ENCODE measurements around the gene IL27RA.
"Not testable (repeated sequence)": the region's sequence is repeated elsewhere in the genome, so short reads cannot be mapped to it uniquely, and the experiment has no call there.

IL27RA gene

GRCh38 chr19:14028901-14029300 lies 2.7 kb upstream of the IL27RA start:
- ChIA-PET POLR2A (interaction anchor here (0.6 kb wide), 1 partner anchor 139 kb away, joined by 5 read pairs; no protein-coding TSS in a partner anchor), CTCF (no interaction called here)
- Histone ChIP-seq H3K27me3 (replicated peaks in 2 of 5; ENCODE audit: control insufficient read depth in 4 of 5, insufficient read depth in 5 of 5, low read length in 4 of 5) (no peaks in the 10 kb centered on the region), H3K9me3 (ENCODE audit: control extremely low read depth in 1 of 5, control insufficient read depth in 4 of 5, insufficient read depth in 2 of 5, low read depth in 1 of 5, low read length in 4 of 5) (no peaks in the 10 kb centered on the region), H3K4me1 (ENCODE audit: control extremely low read depth in 1 of 4, control insufficient read depth in 4 of 4, insufficient read depth in 4 of 4, low read length in 3 of 4) (peaks cover 0 to 17% (median 10%) of the 10 kb centered on the region in 4 experiments), H3K27ac (ENCODE audit: insufficient read depth in 1 of 2, low read depth in 1 of 2, low read length in 2 of 2, poor library complexity in 1 of 2, severe bottlenecking in 2 of 2) (no peak overlapping the region), H3K36me3 (ENCODE audit: control insufficient read depth in 4 of 4, insufficient read depth in 4 of 4, low read length in 3 of 4) (peaks cover 0 to 2% (median under 1%) of the 10 kb centered on the region in 4 experiments), H3K4me3 (ENCODE audit: control insufficient read depth in 1 of 7, extremely low read depth in 1 of 7, insufficient read depth in 4 of 7, low read depth in 2 of 7, low read length in 6 of 7) (no peak overlapping the region)
- no peak for DNase-seq
- WGBS (ENCODE audit: insufficient coverage), result 97% methylated on average over 3 of the region's 4 CpGs

- POLR2A ChIA-PET, result interaction anchor here (0.6 to 1.5 kb wide), 9 partner anchors 10 to 159 kb away, joined by 3 to 7 read pairs (median 3); partner anchors contain the start of gene RFX1
Observed at GRCh38 chr19:14030997-14031718, 404 bp upstream of the IL27RA start.

GRCh38 chr19:14033946-14034345 lies 2.4 kb downstream of the IL27RA start:
- H3K4me3 ChIP-seq (ENCODE audit: control insufficient read depth in 1 of 7, extremely low read depth in 1 of 7, insufficient read depth in 4 of 7, low read depth in 2 of 7, low read length in 6 of 7), result no peak overlapping the region
- DNase-seq, result no peak
- ChIA-PET CTCF (interaction anchor here (1.1 to 3.1 kb wide), 3 partner anchors 10 to 25 kb away, joined by 4 to 8 read pairs (median 4); no protein-coding TSS in a partner anchor), POLR2A (no interaction called here)
- H3K4me1 ChIP-seq (ENCODE audit: control extremely low read depth in 1 of 4, control insufficient read depth in 4 of 4, insufficient read depth in 4 of 4, low read length in 3 of 4), result peaks cover 0 to 14% (median 9%) of the 10 kb centered on the region in 4 experiments
- no peaks in the 10 kb centered on the region for H3K27me3 ChIP-seq (replicated peaks in 2 of 5; ENCODE audit: control insufficient read depth in 4 of 5, insufficient read depth in 5 of 5, low read length in 4 of 5)
- peaks cover 0 to 11% (median 5%) of the 10 kb centered on the region in 4 experiments for H3K36me3 ChIP-seq (ENCODE audit: control insufficient read depth in 4 of 4, insufficient read depth in 4 of 4, low read length in 3 of 4)
- 100% methylated on average over 1 of the region's 2 CpGs for WGBS (ENCODE audit: insufficient coverage)
- H3K9me3 ChIP-seq (ENCODE audit: control extremely low read depth in 1 of 5, control insufficient read depth in 4 of 5, insufficient read depth in 2 of 5, low read depth in 1 of 5, low read length in 4 of 5), result no peaks in the 10 kb centered on the region
- no peak overlapping the region for H3K27ac ChIP-seq (ENCODE audit: insufficient read depth in 1 of 2, low read depth in 1 of 2, low read length in 2 of 2, poor library complexity in 1 of 2, severe bottlenecking in 2 of 2)

More at GRCh38 chr19:14030997-14031718, 404 bp upstream of the IL27RA start:
- Histone ChIP-seq H3K4me3 (ENCODE audit: control insufficient read depth in 1 of 7, extremely low read depth in 1 of 7, insufficient read depth in 4 of 7, low read depth in 2 of 7, low read length in 6 of 7) (peak overlapping the region; percentile 27 to 89 (median 84)), H3K27ac (ENCODE audit: insufficient read depth in 1 of 2, low read depth in 1 of 2, low read length in 2 of 2, poor library complexity in 1 of 2, severe bottlenecking in 2 of 2) (peak overlapping the region in 1 of 2 experiments; percentile 85), H3K27me3 (replicated peaks in 2 of 5; ENCODE audit: control insufficient read depth in 4 of 5, insufficient read depth in 5 of 5, low read length in 4 of 5) (no peaks in the 10 kb centered on the region), H3K4me1 (ENCODE audit: control extremely low read depth in 1 of 4, control insufficient read depth in 4 of 4, insufficient read depth in 4 of 4, low read length in 3 of 4) (peaks cover 0 to 14% (median 9%) of the 10 kb centered on the region in 4 experiments), H3K9me3 (ENCODE audit: control extremely low read depth in 1 of 5, control insufficient read depth in 4 of 5, insufficient read depth in 2 of 5, low read depth in 1 of 5, low read length in 4 of 5) (no peaks in the 10 kb centered on the region), H3K36me3 (ENCODE audit: control insufficient read depth in 4 of 4, insufficient read depth in 4 of 4, low read length in 3 of 4) (peaks cover 0 to 5% (median 2%) of the 10 kb centered on the region in 4 experiments)
- DNase-seq, result no peak
- CTCF ChIA-PET, result interaction anchor here (0.5 to 3.1 kb wide), 22 partner anchors 9 to 154 kb away, joined by 3 to 16 read pairs (median 4); partner anchors contain the start of genes MISP3, NANOS3 and RFX1
- WGBS (ENCODE audit: insufficient coverage), result 64% methylated on average over 3 of the region's 20 CpGs

GRCh38 chr19:14035159-14035558 lies 3.6 kb downstream of the IL27RA start:
- H3K4me3 ChIP-seq (ENCODE audit: control insufficient read depth in 1 of 7, extremely low read depth in 1 of 7, insufficient read depth in 4 of 7, low read depth in 2 of 7, low read length in 6 of 7); H3K27me3 ChIP-seq (replicated peaks in 2 of 5; ENCODE audit: control insufficient read depth in 4 of 5, insufficient read depth in 5 of 5, low read length in 4 of 5); H3K27ac ChIP-seq (ENCODE audit: insufficient read depth in 1 of 2, low read depth in 1 of 2, low read length in 2 of 2, poor library complexity in 1 of 2, severe bottlenecking in 2 of 2); DNase-seq; H3K9me3 ChIP-seq (ENCODE audit: control extremely low read depth in 1 of 5, control insufficient read depth in 4 of 5, insufficient read depth in 2 of 5, low read depth in 1 of 5, low read length in 4 of 5): not testable (repeated sequence)
- Histone ChIP-seq H3K4me1 (ENCODE audit: control extremely low read depth in 1 of 4, control insufficient read depth in 4 of 4, insufficient read depth in 4 of 4, low read length in 3 of 4) (peaks cover 0 to 14% (median 9%) of the 10 kb centered on the region in 4 experiments), H3K36me3 (ENCODE audit: control insufficient read depth in 4 of 4, insufficient read depth in 4 of 4, low read length in 3 of 4) (peaks cover 0 to 21% (median 11%) of the 10 kb centered on the region in 4 experiments)
- WGBS (ENCODE audit: insufficient coverage), result 99% methylated on average over 10 of the region's 12 CpGs
- ChIA-PET CTCF (interaction anchor here (1.3 to 2.6 kb wide), 3 partner anchors 11 to 25 kb away, joined by 3 to 8 read pairs (median 6); no protein-coding TSS in a partner anchor), POLR2A (interaction anchor here (0.7 kb wide), 1 partner anchor 154 kb away, joined by 3 read pairs; no protein-coding TSS in a partner anchor)

- no peak overlapping the region for H3K27ac ChIP-seq (ENCODE audit: insufficient read depth in 1 of 2, low read depth in 1 of 2, low read length in 2 of 2, poor library complexity in 1 of 2, severe bottlenecking in 2 of 2)
- H3K36me3 ChIP-seq (ENCODE audit: control insufficient read depth in 4 of 4, insufficient read depth in 4 of 4, low read length in 3 of 4), result peaks cover 0 to 21% (median 13%) of the 10 kb centered on the region in 4 experiments
- CTCF ChIA-PET, result interaction anchor here (1.3 to 2.6 kb wide), 3 partner anchors 10 to 24 kb away, joined by 3 to 8 read pairs (median 6); no protein-coding TSS in a partner anchor
- no peaks in the 10 kb centered on the region for H3K27me3 ChIP-seq (replicated peaks in 2 of 5; ENCODE audit: control insufficient read depth in 4 of 5, insufficient read depth in 5 of 5, low read length in 4 of 5)
- no peak overlapping the region for H3K4me3 ChIP-seq (ENCODE audit: control insufficient read depth in 1 of 7, extremely low read depth in 1 of 7, insufficient read depth in 4 of 7, low read depth in 2 of 7, low read length in 6 of 7)
- DNase-seq, result no peak
- 100% methylated on average over 2 of the region's 7 CpGs for WGBS (ENCODE audit: insufficient coverage)
- POLR2A ChIA-PET, result interaction anchor here (0.7 kb wide), 1 partner anchor 155 kb away, joined by 3 read pairs; no protein-coding TSS in a partner anchor
- no peaks in the 10 kb centered on the region for H3K9me3 ChIP-seq (ENCODE audit: control extremely low read depth in 1 of 5, control insufficient read depth in 4 of 5, insufficient read depth in 2 of 5, low read depth in 1 of 5, low read length in 4 of 5)
- H3K4me1 ChIP-seq (ENCODE audit: control extremely low read depth in 1 of 4, control insufficient read depth in 4 of 4, insufficient read depth in 4 of 4, low read length in 3 of 4), result peaks cover 0 to 13% (median 9%) of the 10 kb centered on the region in 4 experiments
Observed at GRCh38 chr19:14035706-14036105, 4.1 kb downstream of the IL27RA start.

- Histone ChIP-seq H3K36me3 (ENCODE audit: control insufficient read depth in 4 of 4, insufficient read depth in 4 of 4, low read length in 3 of 4) (peaks cover under 1 to 28% (median 16%) of the 10 kb centered on the region in 4 experiments), H3K27ac (ENCODE audit: insufficient read depth in 1 of 2, low read depth in 1 of 2, low read length in 2 of 2, poor library complexity in 1 of 2, severe bottlenecking in 2 of 2) (no peak overlapping the region), H3K27me3 (replicated peaks in 2 of 5; ENCODE audit: control insufficient read depth in 4 of 5, insufficient read depth in 5 of 5, low read length in 4 of 5) (no peaks in the 10 kb centered on the region), H3K4me1 (ENCODE audit: control extremely low read depth in 1 of 4, control insufficient read depth in 4 of 4, insufficient read depth in 4 of 4, low read length in 3 of 4) (peaks cover 0 to 6% (median 2%) of the 10 kb centered on the region in 4 experiments), H3K4me3 (ENCODE audit: control insufficient read depth in 1 of 7, extremely low read depth in 1 of 7, insufficient read depth in 4 of 7, low read depth in 2 of 7, low read length in 6 of 7) (no peak overlapping the region), H3K9me3 (ENCODE audit: control extremely low read depth in 1 of 5, control insufficient read depth in 4 of 5, insufficient read depth in 2 of 5, low read depth in 1 of 5, low read length in 4 of 5) (no peaks in the 10 kb centered on the region)
- CTCF ChIA-PET, result interaction anchor here (0.6 to 1.5 kb wide), 3 partner anchors 9 to 34 kb away, joined by 3 to 6 read pairs (median 3); partner anchors contain the start of gene MISP3
- no peak for DNase-seq
- POLR2A ChIA-PET, result no interaction called here
- 98% methylated on average over 6 of the region's 7 CpGs for WGBS (ENCODE audit: insufficient coverage)
Observed at GRCh38 chr19:14039181-14039580, 7.6 kb downstream of the IL27RA start.

All from common myeloid progenitor, CD34-positive (primary cell).